HG02840 (cell line): Measurements from ENCODE around the gene ZCCHC24.

ENCODE experiments used
- ATAC-seq: cut with Tn5 transposase; IDR thresholded peaks from one replicate; pipeline ENCODE4 v1.9.1; 2021; ENCODE audit warnings: mild to moderate bottlenecking, moderate library complexity, moderate number of reproducible peaks; ENCODE audit not compliant: unreplicated experiment, low FRiP score

The ZCCHC24 gene

DNA sequence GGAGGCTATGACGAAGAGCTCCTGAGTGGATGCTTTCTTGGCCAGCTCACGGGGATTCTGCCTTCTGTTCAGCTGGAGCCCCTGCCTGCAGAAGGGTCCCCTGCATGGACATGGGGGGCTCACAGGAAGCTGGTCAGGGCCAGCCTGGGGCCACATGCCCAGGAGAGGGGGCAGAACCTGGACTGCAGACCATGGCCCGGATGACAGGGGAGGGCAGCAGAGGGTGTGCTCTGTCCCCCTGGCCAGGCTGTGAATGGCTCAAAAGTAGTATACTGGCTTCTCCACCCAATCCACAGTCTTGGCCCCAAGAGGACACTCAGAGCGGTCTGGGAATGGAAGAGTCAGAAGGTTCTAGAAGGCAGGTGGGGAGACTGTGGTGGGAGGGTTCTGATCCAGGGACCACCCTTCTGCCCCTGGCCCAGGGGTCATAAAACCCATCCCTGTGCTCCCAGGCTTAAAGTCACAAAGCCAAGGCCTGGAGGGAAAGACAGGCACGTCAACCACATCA lies 57.9 kb downstream of the ZCCHC24 start:
- ATAC-seq: no peak

DNA sequence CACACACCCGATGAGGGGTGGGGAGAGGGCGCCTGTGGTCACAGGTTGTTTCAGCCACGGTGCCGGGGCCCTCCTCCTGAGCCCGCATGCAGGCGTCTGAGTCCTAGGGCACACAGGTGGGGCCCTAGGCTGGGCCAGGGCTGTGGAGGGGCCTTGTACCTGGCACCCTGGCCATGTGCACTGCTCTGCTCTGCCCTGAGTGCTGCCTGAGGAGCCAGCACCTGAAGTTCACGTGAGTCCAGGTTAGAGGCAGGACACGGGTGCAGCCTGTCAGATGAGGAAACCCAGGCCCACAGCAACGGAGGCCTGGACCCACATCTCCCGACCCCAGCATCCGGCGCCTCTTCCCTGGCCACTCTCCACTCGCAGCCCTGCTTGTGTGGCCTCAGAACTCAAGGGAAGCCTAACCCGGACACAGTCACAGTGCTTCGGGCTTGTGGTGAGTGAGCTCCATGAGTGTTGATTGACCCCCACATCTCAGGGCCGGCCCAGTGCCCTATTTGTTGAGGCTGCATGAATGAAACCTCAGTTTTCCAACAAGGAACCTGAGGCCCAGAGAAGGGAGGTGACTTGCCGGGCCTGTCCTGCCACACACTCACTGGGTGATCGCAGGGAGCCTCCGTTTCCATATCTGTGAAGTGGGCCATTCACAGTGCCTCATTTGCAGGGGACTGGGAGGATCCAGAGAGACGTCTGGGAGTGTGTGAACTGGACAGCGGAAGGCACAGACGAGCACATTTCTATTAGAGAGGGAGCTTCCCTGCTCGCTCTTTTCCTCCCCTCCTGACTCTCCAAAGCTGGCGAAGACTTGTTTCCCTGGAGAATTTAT lies 58.6 kb downstream of the ZCCHC24 start:
- no peak for ATAC-seq

DNA sequence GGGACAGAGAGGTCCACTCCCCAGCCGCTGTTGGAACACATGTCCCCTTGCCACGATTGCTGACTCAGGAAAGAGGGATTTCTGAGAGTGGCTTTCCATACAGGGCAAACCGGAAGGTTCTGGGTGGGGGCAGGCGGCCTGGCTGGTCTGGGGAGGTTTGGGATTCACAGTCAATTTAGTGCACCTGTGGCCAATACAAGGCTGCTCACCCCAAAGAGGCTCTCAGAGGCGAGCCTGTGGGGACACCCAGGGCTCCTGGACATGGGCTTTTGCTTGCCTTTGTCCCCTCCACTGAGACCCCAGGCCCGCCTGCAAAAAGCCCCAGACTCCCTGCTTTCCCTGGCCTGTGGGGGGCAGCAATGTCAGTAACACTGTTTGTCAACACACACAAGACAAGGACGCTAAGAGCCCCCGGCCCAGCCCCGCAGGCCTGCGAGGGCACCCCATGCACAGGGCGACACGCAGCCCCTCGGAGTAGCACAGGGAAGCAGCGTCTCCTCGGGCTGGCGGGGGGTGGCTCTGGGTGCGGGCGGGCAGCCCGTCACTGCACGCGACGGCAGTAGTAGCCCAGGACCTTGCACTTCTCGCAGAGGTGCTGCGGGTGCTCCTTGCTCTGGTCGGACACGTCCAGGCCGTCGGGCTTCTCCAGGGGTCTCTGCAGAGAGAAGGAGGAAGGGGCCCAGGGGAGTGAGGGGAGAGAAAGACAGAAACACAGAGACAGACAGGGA lies 59.5 kb downstream of the ZCCHC24 start:
- no peak for ATAC-seq

DNA sequence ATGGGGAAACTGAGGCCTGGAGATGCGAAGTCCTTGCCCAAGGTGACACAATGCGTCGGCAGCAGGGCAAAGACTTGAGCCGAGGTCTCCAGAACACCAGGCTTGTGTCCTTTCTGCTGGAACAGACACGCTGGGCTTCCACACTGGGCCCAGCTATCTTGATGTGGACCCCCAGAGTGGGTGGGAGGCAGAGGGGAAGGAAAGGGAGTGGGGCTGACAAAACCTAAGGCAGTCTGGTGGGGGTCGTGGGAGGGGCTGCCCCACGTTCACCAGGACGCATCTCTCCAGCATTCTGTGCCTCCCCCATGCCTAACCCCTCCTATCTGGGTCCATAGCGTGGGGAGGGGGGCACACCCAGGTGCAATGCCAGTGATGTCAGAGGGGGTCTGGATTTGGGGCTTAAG lies 60.0 kb downstream of the ZCCHC24 start:
- ATAC-seq: no peak

DNA sequence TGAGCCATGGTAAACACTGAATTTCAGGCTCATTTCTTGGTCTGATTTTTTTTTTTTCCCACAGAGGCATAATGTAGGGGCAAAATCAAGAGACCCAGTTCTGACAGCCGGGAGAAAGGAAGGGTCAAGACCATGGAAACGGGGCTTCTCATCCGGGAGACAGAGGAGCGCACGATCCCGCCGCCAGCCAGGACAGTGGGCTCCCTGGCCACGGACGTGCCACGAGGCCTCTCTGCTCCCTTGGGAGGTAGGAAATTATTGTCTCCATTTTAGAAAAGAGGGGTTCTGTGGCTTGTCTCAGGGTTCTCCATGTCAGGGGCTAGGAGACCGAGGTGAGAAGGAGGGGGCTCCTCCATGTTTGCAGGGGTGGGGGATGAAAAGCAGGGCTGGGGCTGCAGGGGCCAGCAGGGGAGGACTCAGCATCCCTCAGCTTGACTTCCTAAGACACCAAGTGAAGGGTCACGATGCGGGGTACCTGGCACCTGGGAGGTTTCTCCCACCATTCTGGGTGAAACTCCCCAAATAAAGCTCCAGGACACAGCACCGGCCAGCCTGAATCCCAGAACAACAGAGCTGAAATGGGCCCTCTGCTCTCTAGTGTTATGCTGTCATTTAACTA lies 60.5 kb downstream of the ZCCHC24 start:
- no peak for ATAC-seq

DNA sequence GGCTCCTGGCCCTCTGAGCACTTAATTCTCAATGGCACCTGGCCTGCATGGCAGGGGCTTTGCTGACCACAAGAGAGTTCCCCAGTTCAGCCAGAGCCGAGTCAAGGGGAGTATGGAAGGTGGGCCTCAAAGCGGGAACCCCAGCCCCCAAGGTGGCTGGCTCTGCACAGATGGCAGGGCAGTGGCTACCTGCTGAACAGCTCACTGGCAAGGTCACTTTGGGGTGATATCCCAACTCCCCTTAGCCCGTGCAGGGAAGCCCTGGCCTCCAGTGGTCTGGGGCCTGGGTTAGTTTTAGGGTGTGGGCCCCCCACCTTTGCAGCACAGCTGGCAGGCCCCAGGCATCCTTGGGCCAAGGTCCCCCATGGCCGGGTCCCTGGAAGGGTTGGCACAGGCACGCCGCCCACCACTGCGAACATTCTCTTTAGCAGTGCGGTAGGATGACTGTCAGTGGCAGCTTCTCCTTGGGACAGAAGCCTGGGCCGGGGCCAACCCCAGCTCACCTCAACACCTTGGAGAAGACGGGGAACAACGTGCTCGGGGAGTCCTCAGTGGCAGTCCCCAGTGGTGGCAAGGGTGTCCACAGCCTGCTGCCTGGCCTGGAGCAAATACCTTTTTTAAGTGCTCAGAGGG lies 61.3 kb downstream of the ZCCHC24 start:
- no peak for ATAC-seq

DNA sequence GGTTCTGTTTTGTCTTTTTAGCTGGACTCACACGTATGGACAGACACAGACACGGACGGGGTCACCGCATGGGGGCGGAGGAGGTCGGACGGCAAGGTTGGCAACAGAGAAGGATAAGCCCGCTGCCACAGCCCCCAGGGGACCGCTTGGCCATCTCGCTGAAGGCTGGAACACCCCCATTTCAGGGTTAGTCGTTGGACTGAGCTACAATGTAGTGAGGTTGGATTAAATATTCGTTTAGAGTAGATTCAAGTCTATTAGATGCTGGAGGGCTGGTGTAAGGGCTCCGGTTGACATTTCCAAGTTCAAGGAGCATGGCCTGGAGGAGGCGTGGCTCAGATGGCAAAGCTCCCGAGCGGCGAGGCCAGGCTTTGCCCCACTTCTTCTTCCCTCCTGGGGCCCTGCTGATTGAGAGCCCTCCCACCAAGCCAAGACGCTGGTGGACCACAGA lies 62.9 kb downstream of the ZCCHC24 start:
- ATAC-seq: no peak

DNA sequence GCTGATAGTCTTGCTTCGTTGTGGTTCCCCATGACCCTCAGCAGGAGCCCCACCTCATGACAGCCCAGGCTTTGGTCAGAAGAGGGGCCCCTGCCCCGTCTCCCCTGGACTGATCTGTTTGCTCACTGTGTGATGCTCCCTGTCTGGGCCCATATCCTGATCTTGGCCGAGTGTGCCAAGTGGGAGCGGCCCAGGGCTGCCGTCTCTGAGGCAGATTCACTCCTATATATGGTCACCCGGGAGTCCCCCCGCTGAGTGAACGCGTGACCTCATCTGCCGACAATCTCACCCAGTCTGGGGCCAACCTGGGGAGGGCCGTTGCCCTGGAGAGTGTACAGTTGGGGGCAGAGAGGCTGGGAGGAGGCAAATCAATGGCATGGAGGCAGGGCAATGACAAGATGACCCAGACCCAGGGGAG lies 63.6 kb downstream of the ZCCHC24 start:
- no peak for ATAC-seq

DNA sequence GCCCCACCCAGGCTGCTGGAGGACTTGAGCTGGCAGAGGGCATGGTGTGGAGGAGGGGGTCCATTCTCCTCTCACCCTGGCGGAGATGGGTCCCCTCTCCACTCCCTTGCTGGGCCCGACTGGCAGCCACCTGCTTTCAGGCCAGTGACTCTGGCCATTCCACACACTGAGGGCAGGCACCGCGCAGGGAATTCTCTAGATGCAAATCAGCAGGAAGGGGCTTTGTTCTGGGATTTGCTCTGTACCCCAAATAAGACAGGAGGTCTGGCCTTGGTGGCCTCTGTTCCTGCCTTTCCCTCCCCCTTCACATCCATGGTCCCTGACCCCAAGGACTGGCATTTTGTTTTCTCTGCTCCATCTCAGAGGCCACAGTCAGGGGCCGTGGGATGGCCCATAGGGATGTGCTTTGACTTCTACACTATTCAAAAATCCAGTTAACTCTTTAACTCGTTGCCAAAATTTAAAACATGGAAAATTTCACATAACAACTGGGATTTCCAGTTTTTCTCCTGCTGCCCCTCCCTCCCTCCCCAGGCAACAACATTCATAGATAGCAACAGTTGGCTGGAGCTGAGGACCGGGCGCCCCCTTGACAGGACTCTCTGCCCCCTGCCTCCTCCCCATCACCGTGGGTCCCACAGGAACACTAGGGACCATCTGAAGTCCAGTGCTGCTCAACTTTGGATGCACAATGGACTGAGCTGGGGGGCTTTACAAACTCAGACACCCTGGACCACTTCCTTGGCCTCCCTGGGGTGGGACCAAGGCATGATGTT lies 64.3 kb downstream of the ZCCHC24 start:
- ATAC-seq: no peak

DNA sequence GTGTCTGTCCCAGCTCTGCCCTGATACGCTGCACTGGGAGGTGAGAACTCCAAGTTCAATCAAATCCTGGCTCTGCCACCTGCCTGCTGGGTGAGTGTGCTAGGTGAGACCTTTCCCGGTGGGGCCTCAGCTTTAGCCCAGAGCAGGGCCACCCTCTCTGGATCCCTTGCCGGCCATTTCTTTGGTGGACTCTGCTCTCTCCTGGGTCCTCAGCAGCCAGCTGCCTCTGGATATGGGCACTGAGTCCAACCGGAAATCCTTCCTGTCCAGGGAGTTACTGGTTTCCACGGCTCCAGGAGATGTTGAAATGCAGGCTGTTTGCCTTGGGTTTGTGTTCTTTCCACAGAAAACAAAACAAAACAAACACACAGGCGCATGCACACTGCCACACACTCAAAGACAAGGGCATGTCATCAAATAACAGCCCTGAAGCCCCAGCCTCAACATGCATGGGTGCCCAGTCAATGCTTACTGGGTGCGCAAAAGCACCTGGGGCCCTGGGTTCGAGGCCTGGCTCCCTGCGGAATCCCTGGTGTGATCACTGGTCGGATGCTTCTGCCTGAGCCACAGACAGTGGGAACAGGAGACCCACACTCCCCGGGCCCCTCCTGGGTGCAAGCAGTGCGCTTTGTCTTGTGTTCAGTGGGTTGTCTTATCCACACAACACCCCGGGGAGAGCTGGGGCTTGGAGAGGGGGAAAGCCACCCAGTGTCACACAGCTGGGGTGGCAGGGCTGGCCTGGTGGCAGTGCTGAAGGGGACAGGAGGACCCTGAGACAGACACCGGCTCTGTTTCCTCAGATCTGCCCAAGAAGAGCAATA lies 65.1 kb downstream of the ZCCHC24 start:
- ATAC-seq: no peak

DNA sequence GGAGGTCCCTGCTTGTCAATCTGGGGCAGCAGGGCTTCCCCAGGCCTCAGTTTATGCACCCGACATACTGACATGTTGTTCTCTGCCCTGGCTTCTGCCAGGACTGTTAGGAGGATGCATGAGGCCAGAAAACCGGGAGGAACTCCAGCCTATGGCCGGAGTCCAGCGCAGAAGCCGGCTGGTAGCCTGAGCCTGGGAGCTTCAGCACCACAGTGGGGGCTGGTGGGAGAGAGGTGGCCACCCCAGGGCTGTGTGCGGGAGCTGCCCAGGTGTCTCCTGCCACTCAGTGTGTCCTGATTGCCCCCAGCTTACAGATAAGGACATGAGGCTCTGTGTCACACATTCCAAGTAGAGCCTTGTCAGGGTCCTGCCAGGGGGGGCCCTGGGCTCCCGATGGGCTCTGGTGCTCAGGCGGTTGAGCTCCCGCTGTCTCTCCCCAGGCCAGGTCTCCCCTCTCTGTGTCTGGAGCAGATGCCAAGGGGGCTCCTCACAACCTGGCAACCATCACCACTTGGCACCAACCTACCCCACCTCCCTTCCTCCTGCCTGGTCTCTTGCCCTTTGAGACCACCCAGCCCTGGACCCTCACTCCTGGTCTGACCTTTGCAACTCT lies 65.8 kb downstream of the ZCCHC24 start:
- no peak for ATAC-seq

DNA sequence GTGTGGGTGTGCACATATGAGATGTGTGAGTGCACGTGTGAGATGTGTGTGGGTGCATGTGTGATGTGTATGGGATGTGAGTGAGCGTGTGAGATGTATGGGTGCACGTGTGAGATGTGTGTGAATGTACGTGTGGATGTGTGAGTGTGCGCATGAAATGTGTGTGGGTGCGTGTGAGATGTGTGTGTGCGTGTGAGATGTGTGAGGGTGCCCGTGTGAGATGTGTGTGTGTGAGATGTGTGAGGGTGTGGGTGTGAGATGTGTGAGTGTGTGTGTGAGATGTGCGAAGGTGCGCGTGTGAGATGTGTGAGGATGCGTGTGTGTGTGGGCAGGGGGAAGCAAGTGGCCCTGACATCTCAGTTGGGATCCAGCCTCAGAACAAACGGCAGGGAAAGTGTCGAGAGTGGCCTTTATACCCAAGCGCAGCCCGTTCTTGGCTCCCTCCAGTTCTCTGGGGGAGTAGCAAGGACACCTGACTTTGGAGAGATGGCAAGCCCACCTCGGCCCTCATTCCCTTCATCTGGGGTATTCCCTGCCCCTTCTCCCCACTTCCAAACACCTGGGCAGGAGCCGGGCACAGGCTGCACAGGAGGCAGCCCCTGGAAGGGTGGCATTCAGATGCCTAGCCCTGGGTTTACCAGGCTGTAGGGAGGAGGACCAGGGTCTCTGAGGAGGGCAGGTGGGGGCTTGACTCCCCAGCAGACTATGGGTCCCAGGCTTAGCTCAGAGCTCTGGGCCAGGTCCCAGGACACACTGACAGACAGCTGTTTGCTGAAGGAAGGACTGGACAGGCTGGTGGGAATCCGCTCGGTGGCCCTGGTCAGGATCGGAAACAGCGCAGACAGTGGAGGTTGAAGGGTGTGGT lies 66.5 kb downstream of the ZCCHC24 start:
- no peak for ATAC-seq

DNA sequence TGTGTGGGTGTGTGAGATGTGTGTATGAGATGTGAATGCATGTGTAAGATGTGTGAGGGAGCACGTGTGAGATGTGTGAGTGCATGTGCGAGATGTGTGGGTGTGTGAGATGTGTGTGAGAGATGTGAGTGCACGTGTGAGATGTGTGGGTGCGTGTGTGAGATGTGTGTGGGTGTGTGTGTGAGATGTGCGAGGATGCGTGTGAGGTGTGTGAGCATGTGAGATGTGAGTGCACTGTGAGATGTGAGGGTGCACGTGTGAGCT lies 67.1 kb downstream of the ZCCHC24 start:
- ATAC-seq: no peak

DNA sequence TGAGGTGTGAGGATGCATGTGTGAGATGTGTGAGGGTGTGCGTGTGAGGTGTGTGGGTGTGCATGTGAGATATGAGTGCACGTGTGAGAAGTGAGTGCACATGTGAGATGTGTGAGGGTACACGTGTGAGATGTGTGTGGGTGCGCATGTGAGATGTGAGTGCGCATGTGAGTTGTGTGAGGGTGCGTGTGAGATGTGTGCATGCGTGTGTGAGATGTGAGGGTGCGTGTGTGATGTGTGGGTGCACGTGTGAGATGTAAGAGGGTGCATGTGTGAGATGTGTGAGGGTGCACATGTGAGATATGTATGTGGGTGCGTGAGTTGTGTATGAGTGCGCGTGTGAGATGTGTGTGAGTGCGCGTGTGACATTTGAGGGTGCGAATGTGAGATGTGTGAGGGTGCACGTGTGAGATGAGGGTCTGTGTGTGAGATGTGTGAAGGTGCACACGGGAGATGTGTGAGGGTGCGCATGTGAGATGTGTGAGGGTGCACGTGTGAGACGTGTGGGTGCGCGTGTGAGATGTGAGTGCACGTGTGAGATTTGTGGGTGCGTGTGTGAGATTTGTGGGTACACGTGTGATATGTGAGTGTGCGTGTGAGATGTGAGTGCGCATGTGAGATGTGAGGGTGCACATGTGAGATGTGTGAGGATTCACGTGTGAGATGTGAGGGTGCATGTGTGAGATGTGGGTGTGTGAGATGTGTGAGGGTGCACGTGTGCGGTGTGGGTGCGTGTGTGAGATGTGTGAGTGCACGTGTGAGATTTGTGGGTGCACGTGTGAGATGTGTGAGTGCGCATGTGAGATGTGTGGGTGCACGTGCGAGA lies 67.7 kb downstream of the ZCCHC24 start:
- ATAC-seq: no peak

DNA sequence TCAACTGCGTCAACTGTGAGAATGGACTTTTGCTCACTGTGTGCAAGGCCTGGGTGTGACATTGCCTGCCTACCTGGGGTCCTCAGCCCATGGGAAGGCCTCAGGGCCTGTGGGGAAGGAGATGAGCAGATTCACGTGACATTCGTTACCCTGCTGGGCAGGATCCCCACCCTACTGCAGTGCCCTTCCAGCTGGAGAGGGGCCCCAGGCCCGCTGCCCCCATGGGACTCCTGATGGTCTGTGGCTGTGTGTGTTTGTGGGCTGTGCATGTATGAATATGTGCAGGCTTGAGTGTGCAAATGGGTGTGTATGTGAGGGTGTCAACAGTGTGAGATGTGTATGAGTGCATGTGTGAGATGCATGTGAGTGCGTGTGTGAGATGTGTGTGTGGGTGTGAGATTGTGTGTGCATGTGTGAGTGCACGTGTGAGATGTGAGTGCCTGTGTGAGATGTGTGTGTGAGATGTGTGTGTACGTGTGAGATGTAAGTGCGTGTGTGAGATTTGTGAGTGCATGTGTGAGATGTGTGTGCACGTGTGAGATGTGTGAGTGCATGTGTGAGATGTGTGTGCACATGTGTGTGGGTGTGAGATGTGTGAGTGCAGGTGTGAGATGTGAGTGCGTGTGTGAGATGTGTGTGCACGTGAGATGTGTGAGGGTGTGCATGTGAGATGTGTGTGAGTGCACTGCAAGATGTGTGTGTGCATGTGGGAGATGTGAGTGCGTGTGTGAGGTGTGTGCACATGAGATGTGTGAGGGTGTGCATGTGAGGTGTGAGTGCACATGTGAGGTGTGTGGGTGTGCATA lies 68.5 kb downstream of the ZCCHC24 start:
- no peak for ATAC-seq

DNA sequence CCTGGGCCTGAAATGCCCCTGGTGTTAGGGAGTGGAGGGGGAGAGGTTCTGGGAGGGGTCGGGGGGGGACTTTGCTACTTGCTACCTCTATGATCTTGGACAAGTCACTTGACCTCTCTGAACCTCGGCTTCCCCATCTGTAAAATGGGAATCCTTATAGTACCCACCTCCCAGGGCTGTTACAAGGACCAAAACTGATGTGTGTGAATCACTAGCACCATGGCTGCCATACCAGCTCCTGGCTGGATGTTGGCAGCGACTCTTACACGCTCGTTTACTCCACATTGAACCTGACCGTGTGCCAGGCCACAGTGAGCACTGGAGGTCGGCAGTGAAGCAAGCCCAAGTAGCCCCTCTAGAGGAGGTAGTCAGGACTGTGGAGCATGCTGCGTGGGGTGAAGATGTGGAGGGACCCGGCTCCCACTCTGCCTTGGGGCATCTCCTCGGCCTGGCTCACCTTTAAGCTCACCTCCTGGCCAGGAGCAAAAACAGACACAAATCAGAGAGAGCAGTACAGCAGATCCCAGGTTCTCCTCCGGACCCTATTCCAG lies 69.3 kb downstream of the ZCCHC24 start:
- ATAC-seq: no peak
